ENCODE measurements around the gene PCSK4. TPM values are rescaled to one million over a fixed set of nuclear protein-coding genes. Genes with fewer than 3 reads are reported as not detected.

The PCSK4 gene
- total and polyA plus RNA-seq, 9 of the 15 experiments (the other 6 are each of a cell fraction or from before 2014, with no cell fraction given) = 0.01 to 9.1 (median 2.1) TPM; not detected in 1

GRCh38 chr19:1490311-1491113 lies at the start of gene PCSK4 (continued):
- TF ChIP-seq DEAF1 (CRISPR knock-in tag; IDR thresholded peaks at IDR 0.05) = no peak
- TF ChIP-seq ZNF12 (CRISPR knock-in tag; IDR thresholded peaks at IDR 0.05) = peak; percentile 43; the same call in 1 of the 2 replicates
- no peak for TF ChIP-seq ZNF140 (CRISPR knock-in tag; IDR thresholded peaks at IDR 0.05)
- TF ChIP-seq ZNF699 (CRISPR knock-in tag; IDR thresholded peaks at IDR 0.05; ENCODE audit: insufficient replicate concordance) = no peak
- TF ChIP-seq GABPA (tag; conservative IDR thresholded peaks at IDR 0.05; ENCODE audit: low read depth) = no peak
- no peak for TF ChIP-seq KHSRP (IDR thresholded peaks at IDR 0.05)
- TF ChIP-seq ARNT (IDR thresholded peaks at IDR 0.05) = peak in 1 of 2 experiments; percentile 25; a peak in 1 of 4 replicates
- no peak for TF ChIP-seq FOXK1 (CRISPR knock-in tag; IDR thresholded peaks at IDR 0.05; ENCODE audit: borderline replicate concordance)
- TF ChIP-seq CREB1 (IDR thresholded peaks at IDR 0.05) = peak; percentile 38
- TF ChIP-seq CREB1 (CRISPR knock-in tag; IDR thresholded peaks at IDR 0.05) = peak; percentile 58
- TF ChIP-seq ZNF644 (tag; IDR thresholded peaks at IDR 0.05; ENCODE audit: low read depth) = no peak
- no peak; the same call in 1 of the 2 replicates for TF ChIP-seq ZNF740 (CRISPR knock-in tag; IDR thresholded peaks at IDR 0.05)
- TF ChIP-seq ZNF740 (tag; IDR thresholded peaks at IDR 0.05) = no peak
- TF ChIP-seq ZNF232 (CRISPR knock-in tag; IDR thresholded peaks at IDR 0.05) = no peak
- TF ChIP-seq ZSCAN32 (CRISPR knock-in tag; IDR thresholded peaks at IDR 0.05) = no peak
- no peak for TF ChIP-seq ZBTB17 (CRISPR knock-in tag; IDR thresholded peaks at IDR 0.05)
- TF ChIP-seq ZNF282 (CRISPR knock-in tag; IDR thresholded peaks at IDR 0.05) = no peak
- no peak for TF ChIP-seq KDM4B (IDR thresholded peaks at IDR 0.05; ENCODE audit: borderline replicate concordance in 2 of 2, low read depth in 1 of 2)
- peak in 1 of 2 experiments; percentile 98; a peak in 2 of 4 replicates for TF ChIP-seq NONO (IDR thresholded peaks at IDR 0.05; ENCODE audit: low read depth in 2 of 2, low read length in 1 of 2)
- no peak for TF ChIP-seq ZNF79 (CRISPR knock-in tag; IDR thresholded peaks at IDR 0.05; ENCODE audit: low read depth)
- TF ChIP-seq, protein P1, sequence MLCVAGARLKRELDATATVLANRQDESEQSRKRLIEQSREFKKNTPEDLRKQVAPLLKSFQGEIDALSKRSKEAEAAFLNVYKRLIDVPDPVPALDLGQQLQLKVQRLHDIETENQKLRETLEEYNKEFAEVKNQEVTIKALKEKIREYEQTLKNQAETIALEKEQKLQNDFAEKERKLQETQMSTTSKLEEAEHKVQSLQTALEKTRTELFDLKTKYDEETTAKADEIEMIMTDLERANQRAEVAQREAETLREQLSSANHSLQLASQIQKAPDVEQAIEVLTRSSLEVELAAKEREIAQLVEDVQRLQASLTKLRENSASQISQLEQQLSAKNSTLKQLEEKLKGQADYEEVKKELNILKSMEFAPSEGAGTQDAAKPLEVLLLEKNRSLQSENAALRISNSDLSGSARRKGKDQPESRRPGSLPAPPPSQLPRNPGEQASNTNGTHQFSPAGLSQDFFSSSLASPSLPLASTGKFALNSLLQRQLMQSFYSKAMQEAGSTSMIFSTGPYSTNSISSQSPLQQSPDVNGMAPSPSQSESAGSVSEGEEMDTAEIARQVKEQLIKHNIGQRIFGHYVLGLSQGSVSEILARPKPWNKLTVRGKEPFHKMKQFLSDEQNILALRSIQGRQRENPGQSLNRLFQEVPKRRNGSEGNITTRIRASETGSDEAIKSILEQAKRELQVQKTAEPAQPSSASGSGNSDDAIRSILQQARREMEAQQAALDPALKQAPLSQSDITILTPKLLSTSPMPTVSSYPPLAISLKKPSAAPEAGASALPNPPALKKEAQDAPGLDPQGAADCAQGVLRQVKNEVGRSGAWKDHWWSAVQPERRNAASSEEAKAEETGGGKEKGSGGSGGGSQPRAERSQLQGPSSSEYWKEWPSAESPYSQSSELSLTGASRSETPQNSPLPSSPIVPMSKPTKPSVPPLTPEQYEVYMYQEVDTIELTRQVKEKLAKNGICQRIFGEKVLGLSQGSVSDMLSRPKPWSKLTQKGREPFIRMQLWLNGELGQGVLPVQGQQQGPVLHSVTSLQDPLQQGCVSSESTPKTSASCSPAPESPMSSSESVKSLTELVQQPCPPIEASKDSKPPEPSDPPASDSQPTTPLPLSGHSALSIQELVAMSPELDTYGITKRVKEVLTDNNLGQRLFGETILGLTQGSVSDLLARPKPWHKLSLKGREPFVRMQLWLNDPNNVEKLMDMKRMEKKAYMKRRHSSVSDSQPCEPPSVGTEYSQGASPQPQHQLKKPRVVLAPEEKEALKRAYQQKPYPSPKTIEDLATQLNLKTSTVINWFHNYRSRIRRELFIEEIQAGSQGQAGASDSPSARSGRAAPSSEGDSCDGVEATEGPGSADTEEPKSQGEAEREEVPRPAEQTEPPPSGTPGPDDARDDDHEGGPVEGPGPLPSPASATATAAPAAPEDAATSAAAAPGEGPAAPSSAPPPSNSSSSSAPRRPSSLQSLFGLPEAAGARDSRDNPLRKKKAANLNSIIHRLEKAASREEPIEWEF (CRISPR knock-in tag; IDR thresholded peaks at IDR 0.05) = no peak
